ENCODE data around the gene ABLIM1.

DNA sequence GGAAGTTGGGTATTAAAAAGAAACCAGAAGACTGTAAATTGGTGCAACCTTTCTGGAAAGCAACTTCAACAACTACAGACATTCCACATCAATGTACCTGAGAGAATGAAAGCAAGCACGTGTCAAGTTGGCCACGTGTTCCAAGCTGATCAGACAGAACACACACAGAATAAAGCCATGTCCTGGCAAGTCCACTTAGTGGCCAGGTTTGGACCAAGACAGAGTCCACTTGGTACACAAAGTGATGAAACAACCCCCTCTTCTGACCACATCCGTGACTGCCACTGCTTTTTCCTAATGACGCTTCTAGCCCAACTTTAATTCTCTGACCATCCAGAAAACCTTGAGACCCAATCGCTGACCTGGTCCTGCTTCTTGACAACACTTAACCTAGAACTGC, 109.4 kb downstream of the ABLIM1 start:
- TF ChIP-seq, protein P1, sequence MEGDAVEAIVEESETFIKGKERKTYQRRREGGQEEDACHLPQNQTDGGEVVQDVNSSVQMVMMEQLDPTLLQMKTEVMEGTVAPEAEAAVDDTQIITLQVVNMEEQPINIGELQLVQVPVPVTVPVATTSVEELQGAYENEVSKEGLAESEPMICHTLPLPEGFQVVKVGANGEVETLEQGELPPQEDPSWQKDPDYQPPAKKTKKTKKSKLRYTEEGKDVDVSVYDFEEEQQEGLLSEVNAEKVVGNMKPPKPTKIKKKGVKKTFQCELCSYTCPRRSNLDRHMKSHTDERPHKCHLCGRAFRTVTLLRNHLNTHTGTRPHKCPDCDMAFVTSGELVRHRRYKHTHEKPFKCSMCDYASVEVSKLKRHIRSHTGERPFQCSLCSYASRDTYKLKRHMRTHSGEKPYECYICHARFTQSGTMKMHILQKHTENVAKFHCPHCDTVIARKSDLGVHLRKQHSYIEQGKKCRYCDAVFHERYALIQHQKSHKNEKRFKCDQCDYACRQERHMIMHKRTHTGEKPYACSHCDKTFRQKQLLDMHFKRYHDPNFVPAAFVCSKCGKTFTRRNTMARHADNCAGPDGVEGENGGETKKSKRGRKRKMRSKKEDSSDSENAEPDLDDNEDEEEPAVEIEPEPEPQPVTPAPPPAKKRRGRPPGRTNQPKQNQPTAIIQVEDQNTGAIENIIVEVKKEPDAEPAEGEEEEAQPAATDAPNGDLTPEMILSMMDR (IDR thresholded peaks at IDR 0.05), result peak; percentile 10 to 77 (median 42)
- TF ChIP-seq EP300 (IDR thresholded peaks at IDR 0.05) (peak in 1 of 2 donors; percentile 25), POLR2A (IDR thresholded peaks at IDR 0.05) (no peak)
